C4-2B (cell line): ENCODE data around the gene NPSR1.

Source experiments
- ZFX ChIP-seq: fragments of 450-650 bp; IDR thresholded peaks from 2 replicates; pipeline ENCODE4 v1.6.1; 2017
- TF ChIP-seq, protein P1 (sequence below): fragments of 450-650 bp; conservative IDR thresholded peaks from 2 replicates; pipeline ENCODE4 v1.5.1; 2017; ENCODE audit warnings: mild to moderate bottlenecking

DNA sequence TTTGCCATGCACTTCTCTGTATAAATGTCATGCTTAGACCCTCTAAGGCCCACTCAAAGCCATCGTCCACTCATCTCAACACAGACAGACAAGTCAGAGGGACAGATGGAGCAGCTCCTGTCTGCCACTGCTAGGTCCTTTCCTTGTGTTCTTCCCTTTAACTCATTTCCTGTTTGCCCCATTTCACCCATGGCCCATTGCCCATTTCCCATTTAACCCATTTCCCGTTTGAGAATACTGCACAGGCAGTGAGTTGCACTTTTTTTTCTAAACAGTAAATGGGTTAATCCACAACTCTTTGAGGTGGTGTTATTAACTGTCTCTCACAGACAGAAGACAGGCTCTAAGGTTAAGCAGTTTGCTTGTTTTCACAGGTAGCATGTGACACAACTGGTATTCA lies 179.3 kb downstream of the NPSR1 start:
- TF ChIP-seq, protein P1, sequence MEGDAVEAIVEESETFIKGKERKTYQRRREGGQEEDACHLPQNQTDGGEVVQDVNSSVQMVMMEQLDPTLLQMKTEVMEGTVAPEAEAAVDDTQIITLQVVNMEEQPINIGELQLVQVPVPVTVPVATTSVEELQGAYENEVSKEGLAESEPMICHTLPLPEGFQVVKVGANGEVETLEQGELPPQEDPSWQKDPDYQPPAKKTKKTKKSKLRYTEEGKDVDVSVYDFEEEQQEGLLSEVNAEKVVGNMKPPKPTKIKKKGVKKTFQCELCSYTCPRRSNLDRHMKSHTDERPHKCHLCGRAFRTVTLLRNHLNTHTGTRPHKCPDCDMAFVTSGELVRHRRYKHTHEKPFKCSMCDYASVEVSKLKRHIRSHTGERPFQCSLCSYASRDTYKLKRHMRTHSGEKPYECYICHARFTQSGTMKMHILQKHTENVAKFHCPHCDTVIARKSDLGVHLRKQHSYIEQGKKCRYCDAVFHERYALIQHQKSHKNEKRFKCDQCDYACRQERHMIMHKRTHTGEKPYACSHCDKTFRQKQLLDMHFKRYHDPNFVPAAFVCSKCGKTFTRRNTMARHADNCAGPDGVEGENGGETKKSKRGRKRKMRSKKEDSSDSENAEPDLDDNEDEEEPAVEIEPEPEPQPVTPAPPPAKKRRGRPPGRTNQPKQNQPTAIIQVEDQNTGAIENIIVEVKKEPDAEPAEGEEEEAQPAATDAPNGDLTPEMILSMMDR = no peak
- TF ChIP-seq ZFX = no peak
